CD14-positive monocyte (primary cell): ENCODE data around the gene CDH4. TPM values are rescaled to one million over a fixed set of nuclear protein-coding genes. Genes with fewer than 3 reads are reported as not detected.

Source experiments
- DNase-seq, 3 donors: peaks; one replicate each; pipeline ENCODE4 v3.0.0-alpha.2; 2011 to 2022
- H2AFZ ChIP-seq: 2 replicates; pipeline ENCODE4 v1.6.0; 2012; ENCODE audit warnings: mild to moderate bottlenecking, low read depth, low read length, inconsistent platforms; ENCODE audit not compliant: insufficient read depth, poor library complexity, severe bottlenecking
- H3K27ac ChIP-seq, 2 donors: 1 replicate in 1 of 2; 2 replicates in 1 of 2; pipeline ENCODE4 v1.5.1; 2012 to 2013; ENCODE audit warnings: low read length in 2 of 2, control low read depth in 1 of 2, inconsistent platforms in 1 of 2, low read depth in 1 of 2, mild to moderate bottlenecking in 1 of 2
- H3K27me3 ChIP-seq, 2 donors: one replicate each; pipeline versions ENCODE4 v1.6.0 to v1.6.1; 2011 to 2013; ENCODE audit warnings: low read length in 2 of 2; ENCODE audit not compliant: control insufficient read depth in 2 of 2, insufficient read depth in 2 of 2
- H3K36me3 ChIP-seq, 2 donors: replicated peaks in 1 of 2; 1 replicate in 1 of 2; 2 replicates in 1 of 2; pipeline versions ENCODE4 v1.5.1 to v1.6.1; 2012 to 2013; ENCODE audit warnings: low read length in 2 of 2, control low read depth in 1 of 2, inconsistent platforms in 1 of 2, mild to moderate bottlenecking in 1 of 2; ENCODE audit not compliant: insufficient read depth in 2 of 2, control insufficient read depth in 1 of 2
- H3K4me1 ChIP-seq, 2 donors: 1 replicate in 1 of 2; 2 replicates in 1 of 2; pipeline versions ENCODE4 v1.5.1 to v1.6.1; 2012 to 2013; ENCODE audit warnings: low read length in 2 of 2, control low read depth in 1 of 2, inconsistent platforms in 1 of 2, mild to moderate bottlenecking in 1 of 2, moderate library complexity in 1 of 2; ENCODE audit not compliant: insufficient read depth in 2 of 2, control insufficient read depth in 1 of 2
- H3K4me2 ChIP-seq: replicated peaks from 2 replicates; pipeline ENCODE3; 2012; ENCODE audit warnings: low read length, moderate library complexity, mild to moderate bottlenecking; ENCODE audit not compliant: poor library complexity, severe bottlenecking; ENCODE audit errors: extremely low read depth
- H3K4me3 ChIP-seq, 3 experiments: fragments of 200-600 bp in 1 of 3; sonication (generic) in 1 of 3; replicated peaks in 1 of 3; 1 replicate in 2 of 3; 2 replicates in 1 of 3; pipeline ENCODE4 v1.5.1; 2011 to 2013; ENCODE audit warnings: low read length in 3 of 3, mild to moderate bottlenecking in 3 of 3, control low read depth in 2 of 3, low read depth in 2 of 3, inconsistent platforms in 1 of 3, moderate library complexity in 1 of 3
- H3K79me2 ChIP-seq: 2 replicates; pipeline ENCODE4 v1.6.0; 2012; ENCODE audit warnings: mild to moderate bottlenecking, control low read depth, inconsistent platforms, low read length, moderate library complexity; ENCODE audit not compliant: insufficient read depth
- H3K9ac ChIP-seq: 2 replicates; pipeline ENCODE4 v1.6.0; 2017; ENCODE audit warnings: low read length, mild to moderate bottlenecking; ENCODE audit not compliant: insufficient read depth, poor library complexity, severe bottlenecking
- H3K9me3 ChIP-seq, 2 donors: replicated peaks in 1 of 2; 1 replicate in 1 of 2; 2 replicates in 1 of 2; pipeline versions ENCODE4 v1.5.1 to v1.6.1; 2012 to 2013; ENCODE audit warnings: low read length in 2 of 2, control low read depth in 1 of 2; ENCODE audit not compliant: control insufficient read depth in 1 of 2, insufficient read depth in 1 of 2
- H4K20me1 ChIP-seq: 2 replicates; pipeline ENCODE4 v1.6.0; 2012; ENCODE audit warnings: mild to moderate bottlenecking, low read length, control low read depth, moderate library complexity; ENCODE audit not compliant: insufficient read depth
- H3K27ac Mint-ChIP-seq, 7 donors: one replicate each; pipeline ENCODE4 v1.8.0; 2020; ENCODE audit warnings: mild to moderate bottlenecking in 7 of 7, mixed read lengths in 7 of 7, moderate library complexity in 6 of 7, inconsistent platforms in 2 of 7
- H3K27me3 Mint-ChIP-seq, 3 donors: one replicate each; pipeline ENCODE4 v1.8.0; 2021 to 2022; ENCODE audit warnings: low read depth in 3 of 3, mild to moderate bottlenecking in 3 of 3, mixed read lengths in 3 of 3, moderate library complexity in 3 of 3, inconsistent platforms in 1 of 3
- H3K36me3 Mint-ChIP-seq, 2 donors: one replicate each; pipeline ENCODE4 v1.8.0; 2020; ENCODE audit warnings: mixed read lengths in 2 of 2, inconsistent platforms in 1 of 2, mild to moderate bottlenecking in 1 of 2
- H3K4me1 Mint-ChIP-seq: one replicate; pipeline ENCODE4 v1.8.0; 2020; ENCODE audit warnings: mild to moderate bottlenecking, mixed read lengths
- H3K4me3 Mint-ChIP-seq, 2 donors: one replicate each; pipeline ENCODE4 v1.8.0; 2020; ENCODE audit warnings: mild to moderate bottlenecking in 2 of 2, mixed read lengths in 2 of 2, moderate library complexity in 1 of 2
- H3K9me3 Mint-ChIP-seq, 7 donors: one replicate each; pipeline ENCODE4 v1.8.0; 2020 to 2022; ENCODE audit warnings: mixed read lengths in 7 of 7, mild to moderate bottlenecking in 6 of 7, moderate library complexity in 6 of 7, inconsistent platforms in 2 of 7
- WGBS: methylation state at CpG from one replicate; pipeline ENCODE4 v1.1.5; 2013; ENCODE audit warnings: missing lambda C conversion rate; ENCODE audit not compliant: insufficient coverage; 5-methylcytosine and 5-hydroxymethylcytosine counted together
- intact Hi-C, 2 donors: fragments of 100-400 bp; cut with micrococcal nuclease; formaldehyde crosslinking; loops; one replicate each; pipeline versions ENCODE4 v1.15.0 to v1.15.1; 2023
- polyA plus RNA-seq, 3 donors: library from polyadenylated mRNA; depleted of rRNA in 1 of 3; unstranded in 2 of 3; stranded (reverse) in 1 of 3; fragments of 300-500 nt in 2 of 3; fragments of >200 nt in 1 of 3; fragmentation: Illumina TruSeq in 2 of 3; gene quantifications; 1 replicate in 2 of 3; 2 replicates in 1 of 3; pipeline ENCODE4 v1.2.3, GENCODE V29; 2012 to 2021
- TF ChIP-seq, protein P1 (sequence below): fragments of 200-600 bp; IDR thresholded peaks from one replicate; pipeline ENCODE4 v1.8.0; 2022; ENCODE audit warnings: antibody characterized with exemption, mild to moderate bottlenecking

The CDH4 gene
- polyA plus RNA-seq, 3 donors = not detected

DNA sequence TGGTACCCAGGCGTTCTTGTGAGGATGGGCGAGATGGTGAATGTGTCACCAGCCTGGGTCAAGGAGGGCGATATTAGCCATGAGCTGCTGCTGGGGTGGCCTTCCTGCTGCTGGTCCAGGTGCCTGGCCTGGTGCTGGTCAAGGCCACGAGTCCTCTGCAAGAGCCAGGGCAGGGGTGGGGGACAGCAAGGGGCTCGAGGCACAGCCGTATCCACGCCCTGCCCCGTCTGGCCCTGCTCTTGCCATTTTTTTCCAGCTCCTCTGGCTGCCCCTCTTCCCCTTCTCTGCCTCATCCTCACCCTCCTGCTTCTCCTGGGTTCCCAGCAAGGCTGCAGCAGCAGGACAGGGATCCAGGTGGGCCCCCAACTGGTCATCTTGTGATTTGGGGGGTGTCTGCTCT is 51.2 kb downstream of the CDH4 start:
- Histone ChIP-seq H3K9me3 (peaks cover 0 to 80% of the 10 kb centered on the region in 2 donors), H3K9ac (no peak overlapping the region), H3K79me2 (no peaks in the 10 kb centered on the region), H3K27ac (no peak overlapping the region), H3K4me1 (no peaks in the 10 kb centered on the region), H3K4me2 (no peak overlapping the region), H2AFZ (no peak overlapping the region), H3K36me3 (no peaks in the 10 kb centered on the region), H3K4me3 (no peak overlapping the region), H3K27me3 (no peaks in the 10 kb centered on the region), H4K20me1 (no peaks in the 10 kb centered on the region)
- Mint-ChIP-seq H3K27ac (peak overlapping the region in 1 of 7 donors; percentile 81), H3K4me1 (no peaks in the 10 kb centered on the region), H3K27me3 (peaks cover 0 to 1% (median 0%) of the 10 kb centered on the region in 3 donors), H3K4me3 (no peak overlapping the region), H3K36me3 (no peaks in the 10 kb centered on the region), H3K9me3 (peaks cover 0 to 40% (median 24%) of the 10 kb centered on the region in 7 donors)
- intact Hi-C loops = no loop called here
- DNase-seq = no peak
- TF ChIP-seq, protein P1, sequence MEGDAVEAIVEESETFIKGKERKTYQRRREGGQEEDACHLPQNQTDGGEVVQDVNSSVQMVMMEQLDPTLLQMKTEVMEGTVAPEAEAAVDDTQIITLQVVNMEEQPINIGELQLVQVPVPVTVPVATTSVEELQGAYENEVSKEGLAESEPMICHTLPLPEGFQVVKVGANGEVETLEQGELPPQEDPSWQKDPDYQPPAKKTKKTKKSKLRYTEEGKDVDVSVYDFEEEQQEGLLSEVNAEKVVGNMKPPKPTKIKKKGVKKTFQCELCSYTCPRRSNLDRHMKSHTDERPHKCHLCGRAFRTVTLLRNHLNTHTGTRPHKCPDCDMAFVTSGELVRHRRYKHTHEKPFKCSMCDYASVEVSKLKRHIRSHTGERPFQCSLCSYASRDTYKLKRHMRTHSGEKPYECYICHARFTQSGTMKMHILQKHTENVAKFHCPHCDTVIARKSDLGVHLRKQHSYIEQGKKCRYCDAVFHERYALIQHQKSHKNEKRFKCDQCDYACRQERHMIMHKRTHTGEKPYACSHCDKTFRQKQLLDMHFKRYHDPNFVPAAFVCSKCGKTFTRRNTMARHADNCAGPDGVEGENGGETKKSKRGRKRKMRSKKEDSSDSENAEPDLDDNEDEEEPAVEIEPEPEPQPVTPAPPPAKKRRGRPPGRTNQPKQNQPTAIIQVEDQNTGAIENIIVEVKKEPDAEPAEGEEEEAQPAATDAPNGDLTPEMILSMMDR = no peak
- 83% methylated on average over 5 of the region's 8 CpGs for WGBS

DNA sequence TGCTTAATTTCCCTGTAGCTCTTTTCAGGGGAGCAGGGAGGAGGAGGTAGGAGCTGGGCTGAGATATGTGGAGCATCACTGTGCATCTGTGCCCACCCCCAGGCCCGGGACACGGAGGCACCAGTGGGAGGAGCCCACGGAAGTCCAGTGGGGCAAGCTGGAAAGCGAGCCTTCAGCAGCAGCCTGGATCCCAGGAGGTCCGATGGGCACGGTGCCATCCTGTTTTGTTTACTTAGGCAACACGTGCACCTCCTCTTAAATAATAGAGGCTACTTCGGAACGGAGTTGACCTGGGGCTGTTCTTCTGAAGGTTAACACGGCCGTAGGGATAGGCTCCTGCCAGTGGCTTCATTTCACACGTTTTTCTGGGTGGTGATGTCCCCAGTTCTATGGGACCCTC is 51.6 kb downstream of the CDH4 start:
- no peaks in the 10 kb centered on the region for H3K36me3 Mint-ChIP-seq
- Histone ChIP-seq H3K4me1 (no peaks in the 10 kb centered on the region), H3K36me3 (no peaks in the 10 kb centered on the region), H3K4me3 (no peak overlapping the region), H3K27me3 (no peaks in the 10 kb centered on the region), H3K27ac (no peak overlapping the region), H3K4me2 (no peak overlapping the region), H4K20me1 (no peaks in the 10 kb centered on the region), H3K9ac (no peak overlapping the region), H3K79me2 (no peaks in the 10 kb centered on the region), H3K9me3 (peaks cover 0 to 82% of the 10 kb centered on the region in 2 donors), H2AFZ (no peak overlapping the region)
- H3K9me3 Mint-ChIP-seq = peaks cover 0 to 35% (median 20%) of the 10 kb centered on the region in 7 donors
- TF ChIP-seq, protein P1 = no peak
- H3K4me1 Mint-ChIP-seq = no peaks in the 10 kb centered on the region
- H3K27me3 Mint-ChIP-seq = peaks cover 0 to 1% (median 0%) of the 10 kb centered on the region in 3 donors
- intact Hi-C loops = no loop called here
- no peak for DNase-seq
- H3K4me3 Mint-ChIP-seq = no peak overlapping the region
- 91% methylated on average over 12 of the region's 12 CpGs for WGBS
- H3K27ac Mint-ChIP-seq = no peak overlapping the region
